Right atrium auricular region (tissue), 2 donors: ENCODE measurements around the gene MRPL53. TPM values are rescaled to one million over a fixed set of nuclear protein-coding genes. Genes with fewer than 3 reads are reported as not detected.
A peak's percentile ranks its signal among the peaks of the same experiment; 100 is the strongest.

Source experiments
- DNase-seq: peaks from one replicate; pipeline ENCODE4 v3.0.0-alpha.2; 2019; ENCODE audit warnings: low spot score
- H3K27ac ChIP-seq, 2 donors: fragments of 200-600 bp; sonication (generic); 1 replicate in 1 of 2; 2 replicates in 1 of 2; pipeline ENCODE4 v1.5.1; 2016 to 2019
- H3K27me3 ChIP-seq, 2 donors: fragments of 200-600 bp; sonication (generic); one replicate each; pipeline versions ENCODE4 v1.5.1 to v1.6.0; 2017 to 2019
- H3K36me3 ChIP-seq: fragments of 200-600 bp; sonication (generic); one replicate; pipeline ENCODE4 v1.5.1; 2016
- H3K4me1 ChIP-seq, 2 donors: fragments of 200-600 bp; sonication (generic); one replicate each; pipeline versions ENCODE4 v1.5.1 to v1.6.0; 2017 to 2019
- H3K4me3 ChIP-seq, 2 donors: fragments of 200-600 bp; sonication (generic); 1 replicate in 1 of 2; 2 replicates in 1 of 2; pipeline ENCODE4 v1.5.1; 2017 to 2019; ENCODE audit warnings: mild to moderate bottlenecking in 1 of 2, moderate library complexity in 1 of 2
- H3K9me3 ChIP-seq, 2 donors: fragments of 200-600 bp; sonication (generic); one replicate each; pipeline ENCODE4 v1.5.1; 2019
- CTCF ChIP-seq, 2 donors: fragments of 200-600 bp; sonication (generic); IDR thresholded peaks; one replicate each; pipeline ENCODE4 v1.5.1; 2019; ENCODE audit warnings: antibody characterized with exemption in 2 of 2
- total RNA-seq, 2 donors: library from RNA; depleted of rRNA; stranded (reverse); fragments of >200 nt; gene quantifications; one replicate each; pipeline ENCODE4 v1.1.0, GENCODE V29; 2016

The MRPL53 gene
- total RNA-seq, 2 donors from 2014 or later, result 19.8 to 81.4 TPM

- Histone ChIP-seq H3K36me3 (no peaks in the 10 kb centered on the region), H3K27me3 (peaks cover 38 to 64% of the 10 kb centered on the region in 2 donors), H3K27ac (no peak overlapping the region), H3K4me3 (peak overlapping the region in 1 of 2 donors; percentile 24), H3K4me1 (peaks cover 0 to 31% of the 10 kb centered on the region in 2 donors), H3K9me3 (no peaks in the 10 kb centered on the region)
- TF ChIP-seq CTCF (IDR thresholded peaks at IDR 0.05), result no peak
- DNase-seq, result no peak
These were observed 41.3 kb upstream of the MRPL53 start for GRCh38 chr2:74513605-74514367.

GRCh38 chr2:74512744-74513604 is 40.5 kb upstream of the MRPL53 start:
- Histone ChIP-seq H3K9me3 (no peaks in the 10 kb centered on the region), H3K27ac (no peak overlapping the region), H3K4me3 (no peak overlapping the region), H3K27me3 (peaks cover 38 to 61% of the 10 kb centered on the region in 2 donors), H3K36me3 (no peaks in the 10 kb centered on the region), H3K4me1 (peaks cover 0 to 37% of the 10 kb centered on the region in 2 donors)
- TF ChIP-seq CTCF (IDR thresholded peaks at IDR 0.05), result no peak
- no peak for DNase-seq

- no peak for DNase-seq
- Histone ChIP-seq H3K27ac (no peak overlapping the region), H3K4me3 (no peak overlapping the region), H3K27me3 (peaks cover 30 to 45% of the 10 kb centered on the region in 2 donors), H3K36me3 (no peaks in the 10 kb centered on the region), H3K4me1 (peaks cover 0 to 45% of the 10 kb centered on the region in 2 donors), H3K9me3 (no peaks in the 10 kb centered on the region)
- no peak for TF ChIP-seq CTCF (IDR thresholded peaks at IDR 0.05)
These were observed 38.9 kb upstream of the MRPL53 start for GRCh38 chr2:74511104-74511989.

GRCh38 chr2:74510272-74510671 is 37.8 kb upstream of the MRPL53 start:
- peaks cover 7% of the 10 kb centered on the region for H3K36me3 ChIP-seq
- no peak for TF ChIP-seq CTCF (IDR thresholded peaks at IDR 0.05)
- peaks cover 26 to 34% of the 10 kb centered on the region in 2 donors for H3K27me3 ChIP-seq

GRCh38 chr2:74507926-74508520 is 35.5 kb upstream of the MRPL53 start:
- Histone ChIP-seq H3K4me1 (peaks cover 0 to 49% of the 10 kb centered on the region in 2 donors), H3K27ac (peak overlapping the region; percentile 97 to 99), H3K36me3 (peaks cover 14% of the 10 kb centered on the region), H3K4me3 (peak overlapping the region; percentile 78 to 92), H3K27me3 (peaks cover 8 to 12% of the 10 kb centered on the region in 2 donors), H3K9me3 (no peaks in the 10 kb centered on the region)
- no peak for TF ChIP-seq CTCF (IDR thresholded peaks at IDR 0.05)
- no peak for DNase-seq

More at GRCh38 chr2:74510272-74510671, 37.8 kb upstream of the MRPL53 start:
- no peak overlapping the region for H3K4me3 ChIP-seq
- H3K4me1 ChIP-seq, result peaks cover 0 to 45% of the 10 kb centered on the region in 2 donors
- DNase-seq, result no peak
- no peak overlapping the region for H3K27ac ChIP-seq
- no peaks in the 10 kb centered on the region for H3K9me3 ChIP-seq
